Liver (tissue), 9 donors: ENCODE results near the gene GPR141. TPM values are rescaled to one million over a fixed set of nuclear protein-coding genes. Genes with fewer than 3 reads are reported as not detected.

Experiments
- DNase-seq: peaks from one replicate; pipeline ENCODE4 v3.0.0-alpha.2; 2017; ENCODE audit warnings: low spot score
- H3K27ac ChIP-seq, 2 donors: one replicate each; pipeline ENCODE4 v1.7.0; 2013; ENCODE audit warnings: inconsistent platforms in 2 of 2, low read length in 2 of 2, control low read depth in 1 of 2, low read depth in 1 of 2, mild to moderate bottlenecking in 1 of 2
- H3K27me3 ChIP-seq, 4 donors: one replicate each; pipeline versions ENCODE4 v1.6.1 to v1.7.0; 2013; ENCODE audit warnings: low read length in 3 of 4, inconsistent platforms in 1 of 4, mild to moderate bottlenecking in 1 of 4, moderate library complexity in 1 of 4; ENCODE audit not compliant: control insufficient read depth in 4 of 4, insufficient read depth in 4 of 4
- H3K36me3 ChIP-seq, 4 donors: one replicate each; pipeline versions ENCODE4 v1.6.1 to v1.7.0; 2013; ENCODE audit warnings: low read length in 3 of 4, mild to moderate bottlenecking in 3 of 4, low read depth in 1 of 4, moderate library complexity in 1 of 4; ENCODE audit not compliant: control insufficient read depth in 4 of 4, insufficient read depth in 3 of 4
- H3K4me1 ChIP-seq, 4 donors: one replicate each; pipeline versions ENCODE4 v1.6.1 to v1.7.0; 2013; ENCODE audit warnings: low read length in 3 of 4, mild to moderate bottlenecking in 3 of 4, moderate library complexity in 1 of 4; ENCODE audit not compliant: control insufficient read depth in 4 of 4, insufficient read depth in 4 of 4
- H3K4me3 ChIP-seq, 3 donors: one replicate each; pipeline versions ENCODE4 v1.6.1 to v1.7.0; 2013; ENCODE audit warnings: low read length in 3 of 3, control low read depth in 1 of 3, low read depth in 1 of 3, mild to moderate bottlenecking in 1 of 3
- H3K9ac ChIP-seq, 2 donors: one replicate each; pipeline ENCODE4 v1.7.0; 2013; ENCODE audit warnings: low read length in 2 of 2, mild to moderate bottlenecking in 2 of 2, moderate library complexity in 2 of 2, control low read depth in 1 of 2, low read depth in 1 of 2
- H3K9me3 ChIP-seq, 4 donors: one replicate each; pipeline versions ENCODE4 v1.6.1 to v1.7.0; 2013; ENCODE audit warnings: low read length in 3 of 4; ENCODE audit not compliant: control insufficient read depth in 4 of 4
- ATF3 ChIP-seq: IDR thresholded peaks from 2 replicates; pipeline ENCODE4 v1.6.1; 2016; ENCODE audit warnings: antibody characterized with exemption
- EGR1 ChIP-seq, 2 donors: IDR thresholded peaks; 2 replicates each; pipeline ENCODE4 v1.6.1; 2016 to 2018; ENCODE audit warnings: antibody characterized with exemption in 2 of 2, low read depth in 2 of 2
- FOXA1 ChIP-seq: IDR thresholded peaks from 2 replicates; pipeline ENCODE4 v1.6.1; 2016; ENCODE audit warnings: antibody characterized with exemption
- FOXA2 ChIP-seq: IDR thresholded peaks from 2 replicates; pipeline ENCODE4 v1.6.1; 2016; ENCODE audit warnings: antibody characterized with exemption
- GABPA ChIP-seq, 2 donors: IDR thresholded peaks in 1 of 2; conservative IDR thresholded peaks in 1 of 2; 2 replicates each; pipeline ENCODE4 v1.6.1; 2016; ENCODE audit warnings: antibody characterized with exemption in 2 of 2, mild to moderate bottlenecking in 1 of 2, moderate library complexity in 1 of 2
- HNF4A ChIP-seq, 2 donors: conservative IDR thresholded peaks; 2 replicates each; pipeline ENCODE4 v1.6.1; 2016; ENCODE audit warnings: antibody characterized with exemption in 2 of 2, mild to moderate bottlenecking in 2 of 2
- HNF4G ChIP-seq: IDR thresholded peaks from 2 replicates; pipeline ENCODE4 v1.6.1; 2016; ENCODE audit warnings: antibody characterized with exemption
- JUND ChIP-seq, 2 donors: IDR thresholded peaks; 2 replicates each; pipeline ENCODE4 v1.6.1; 2016; ENCODE audit warnings: antibody characterized with exemption in 2 of 2
- MAX ChIP-seq: IDR thresholded peaks from 2 replicates; pipeline ENCODE4 v1.6.1; 2016; ENCODE audit warnings: antibody characterized with exemption
- NR2F2 ChIP-seq: IDR thresholded peaks from 2 replicates; pipeline ENCODE4 v1.6.1; 2016; ENCODE audit warnings: antibody characterized with exemption
- RAD21 ChIP-seq, 2 donors: IDR thresholded peaks; 2 replicates each; pipeline ENCODE4 v1.6.1; 2016; ENCODE audit warnings: antibody characterized with exemption in 2 of 2, mild to moderate bottlenecking in 2 of 2
- REST ChIP-seq: IDR thresholded peaks from 2 replicates; pipeline ENCODE4 v1.6.1; 2016; ENCODE audit warnings: antibody characterized with exemption, mild to moderate bottlenecking
- RXRA ChIP-seq, 2 donors: IDR thresholded peaks; 2 replicates each; pipeline ENCODE4 v1.6.1; 2017 to 2018; ENCODE audit warnings: antibody characterized with exemption in 2 of 2, mild to moderate bottlenecking in 1 of 2
- SP1 ChIP-seq: IDR thresholded peaks from 2 replicates; pipeline ENCODE4 v1.6.1; 2018; ENCODE audit warnings: antibody characterized with exemption, mild to moderate bottlenecking
- TAF1 ChIP-seq: conservative IDR thresholded peaks from 2 replicates; pipeline ENCODE4 v1.6.1; 2016; ENCODE audit warnings: antibody characterized with exemption, mild to moderate bottlenecking
- YY1 ChIP-seq: IDR thresholded peaks from 2 replicates; pipeline ENCODE4 v1.6.1; 2016; ENCODE audit warnings: antibody characterized with exemption, mild to moderate bottlenecking
- ZBTB33 ChIP-seq: IDR thresholded peaks from 2 replicates; pipeline ENCODE4 v1.6.1; 2016; ENCODE audit warnings: antibody characterized with exemption
- WGBS: extraction: QIAGEN DNeasy Blood & Tissue Kit; methylation state at CpG from one replicate; pipeline ENCODE4 v1.1.7; 2013; 5-methylcytosine and 5-hydroxymethylcytosine counted together
- polyA plus RNA-seq, 2 donors: library from polyadenylated mRNA; stranded (reverse) in 1 of 2; unstranded in 1 of 2; fragments of 200-250 nt in 1 of 2; fragments of >200 nt in 1 of 2; fragmentation: Nextera tagmentation in 1 of 2; extraction: Ambion mirVana in 1 of 2; gene quantifications; one replicate each; pipeline versions ENCODE4 v1.2.1 to v1.2.3, GENCODE V29; 2013 to 2015
- total RNA-seq, 2 donors: library from RNA; depleted of rRNA; stranded (reverse); fragments of >200 nt; gene quantifications; one replicate each; pipeline ENCODE4 v1.2.3, GENCODE V29; 2014
- TF ChIP-seq, protein P1 (sequence below): fragments of 150-350 bp; IDR thresholded peaks from 2 replicates; pipeline ENCODE4 v1.5.1; 2017; ENCODE audit warnings: improper control_type of control experiment, low read depth, low read length; ENCODE audit not compliant: missing input control
- donor health status: healthy.
- donor health status: healthy.
- donor health status: healthy.
- donor health status: healthy.
- donor health status: healthy.

The GPR141 gene
- total and polyA plus RNA-seq, 4 donors = 0.28 to 2.9 (median 1.4) TPM; not detected in 1

GRCh38 chr7:37741776-37742175, 58.2 kb downstream of the GPR141 start (continued):
- TF ChIP-seq EGR1 (IDR thresholded peaks at IDR 0.05; ENCODE audit: low read depth in 2 of 2) (no peak), HNF4G (no peak), GABPA (IDR thresholded peaks at IDR 0.05 in 1 of 2, conservative IDR thresholded peaks at IDR 0.05 in 1 of 2) (no peak), RXRA (IDR thresholded peaks at IDR 0.05) (no peak), ZBTB33 (no peak), NR2F2 (no peak), TAF1 (no peak)

DNA sequence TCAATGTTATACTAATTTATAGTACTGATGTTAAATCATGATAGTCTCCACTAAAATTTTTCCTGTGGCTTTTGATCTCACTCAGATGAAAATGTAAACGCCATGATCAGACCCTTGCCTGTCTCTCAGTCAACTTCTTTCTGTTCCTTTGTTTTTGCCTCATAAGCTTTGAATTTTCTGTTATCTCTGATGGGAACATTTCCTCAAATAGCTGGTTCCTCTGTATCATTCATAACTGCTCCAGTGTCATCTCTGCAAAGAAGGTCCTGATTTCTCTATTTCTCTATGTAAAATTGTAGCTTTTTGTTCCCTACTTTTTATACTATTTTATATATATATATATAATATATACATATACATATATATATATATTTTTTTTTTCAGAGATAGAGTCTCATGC, 67.5 kb downstream of the GPR141 start:
- DNase-seq = no peak
- no peak overlapping the region for H3K4me3 ChIP-seq
- no peaks in the 10 kb centered on the region for H3K36me3 ChIP-seq
- no peaks in the 10 kb centered on the region for H3K27me3 ChIP-seq
- H3K9ac ChIP-seq = no peak overlapping the region
- WGBS = 52% methylated on average over 1 of the region's 1 CpG
- TF ChIP-seq FOXA2 = no peak
- TF ChIP-seq YY1 = no peak
- TF ChIP-seq GABPA (IDR thresholded peaks at IDR 0.05 in 1 of 2, conservative IDR thresholded peaks at IDR 0.05 in 1 of 2) = no peak
- no peak for TF ChIP-seq ATF3
- TF ChIP-seq, protein P1, sequence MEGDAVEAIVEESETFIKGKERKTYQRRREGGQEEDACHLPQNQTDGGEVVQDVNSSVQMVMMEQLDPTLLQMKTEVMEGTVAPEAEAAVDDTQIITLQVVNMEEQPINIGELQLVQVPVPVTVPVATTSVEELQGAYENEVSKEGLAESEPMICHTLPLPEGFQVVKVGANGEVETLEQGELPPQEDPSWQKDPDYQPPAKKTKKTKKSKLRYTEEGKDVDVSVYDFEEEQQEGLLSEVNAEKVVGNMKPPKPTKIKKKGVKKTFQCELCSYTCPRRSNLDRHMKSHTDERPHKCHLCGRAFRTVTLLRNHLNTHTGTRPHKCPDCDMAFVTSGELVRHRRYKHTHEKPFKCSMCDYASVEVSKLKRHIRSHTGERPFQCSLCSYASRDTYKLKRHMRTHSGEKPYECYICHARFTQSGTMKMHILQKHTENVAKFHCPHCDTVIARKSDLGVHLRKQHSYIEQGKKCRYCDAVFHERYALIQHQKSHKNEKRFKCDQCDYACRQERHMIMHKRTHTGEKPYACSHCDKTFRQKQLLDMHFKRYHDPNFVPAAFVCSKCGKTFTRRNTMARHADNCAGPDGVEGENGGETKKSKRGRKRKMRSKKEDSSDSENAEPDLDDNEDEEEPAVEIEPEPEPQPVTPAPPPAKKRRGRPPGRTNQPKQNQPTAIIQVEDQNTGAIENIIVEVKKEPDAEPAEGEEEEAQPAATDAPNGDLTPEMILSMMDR = no peak
- no peak for TF ChIP-seq TAF1
- TF ChIP-seq NR2F2 = no peak
- TF ChIP-seq FOXA1 = no peak
- TF ChIP-seq ZBTB33 = no peak
- TF ChIP-seq RAD21 (IDR thresholded peaks at IDR 0.05) = no peak
- no peak for TF ChIP-seq RXRA (IDR thresholded peaks at IDR 0.05)
- TF ChIP-seq HNF4G = no peak
- no peak for TF ChIP-seq SP1
- no peak for TF ChIP-seq REST
- no peak for TF ChIP-seq EGR1 (IDR thresholded peaks at IDR 0.05; ENCODE audit: low read depth in 2 of 2)
- no peak for TF ChIP-seq HNF4A (conservative IDR thresholded peaks at IDR 0.05)
- no peak for TF ChIP-seq JUND (IDR thresholded peaks at IDR 0.05)
- TF ChIP-seq MAX = no peak
- peaks cover 0 to 4% (median 0%) of the 10 kb centered on the region in 4 donors for H3K9me3 ChIP-seq
- H3K27ac ChIP-seq = no peak overlapping the region
- no peaks in the 10 kb centered on the region for H3K4me1 ChIP-seq
